ENCODE measurements around the gene EPHB3. TPM values are rescaled to one million over a fixed set of nuclear protein-coding genes. Genes with fewer than 3 reads are reported as not detected.

EPHB3 gene
- total RNA-seq, 1 donor from 2014 or later, result 13.4 TPM

GRCh38 chr3:184580376-184580775 lies 18.8 kb downstream of the EPHB3 start:
- Mint-ChIP-seq H3K9me3 (no peaks in the 10 kb centered on the region), H3K4me3 (no peak overlapping the region), H3K27ac (ENCODE audit: unreplicated experiment) (no peak overlapping the region), H3K36me3 (ENCODE audit: low read depth) (peaks cover 7% of the 10 kb centered on the region), H3K4me1 (peaks cover 46% of the 10 kb centered on the region), H3K27me3 (ENCODE audit: low read depth) (peaks cover 6% of the 10 kb centered on the region)
- no peak for TF ChIP-seq CTCF (conservative IDR thresholded peaks at IDR 0.05)
- DNase-seq (ENCODE audit: low read depth, low spot score), result no peak

- no peak for TF ChIP-seq CTCF (conservative IDR thresholded peaks at IDR 0.05)
- Mint-ChIP-seq H3K27ac (ENCODE audit: unreplicated experiment) (no peak overlapping the region), H3K4me3 (no peak overlapping the region), H3K27me3 (ENCODE audit: low read depth) (peaks cover 6% of the 10 kb centered on the region), H3K4me1 (peaks cover 42% of the 10 kb centered on the region), H3K36me3 (ENCODE audit: low read depth) (peaks cover 7% of the 10 kb centered on the region), H3K9me3 (no peaks in the 10 kb centered on the region)
- DNase-seq (ENCODE audit: low read depth, low spot score), result no peak
These were observed 19.8 kb downstream of the EPHB3 start for GRCh38 chr3:184581331-184581855.

GRCh38 chr3:184582646-184583577 lies 21.3 kb downstream of the EPHB3 start:
- peak overlapping the region; percentile 89 for H3K4me3 Mint-ChIP-seq
- H3K27me3 Mint-ChIP-seq (ENCODE audit: low read depth), result peaks cover 6% of the 10 kb centered on the region
- peaks cover 7% of the 10 kb centered on the region for H3K36me3 Mint-ChIP-seq (ENCODE audit: low read depth)
- H3K27ac Mint-ChIP-seq (ENCODE audit: unreplicated experiment), result peak overlapping the region; percentile 99
- no peak for TF ChIP-seq CTCF (conservative IDR thresholded peaks at IDR 0.05)
- no peak for DNase-seq (ENCODE audit: low read depth, low spot score)
- no peaks in the 10 kb centered on the region for H3K9me3 Mint-ChIP-seq
- peaks cover 36% of the 10 kb centered on the region for H3K4me1 Mint-ChIP-seq

GRCh38 chr3:184583578-184584451 lies 22.2 kb downstream of the EPHB3 start:
- Mint-ChIP-seq H3K4me3 (peak overlapping the region; percentile 78), H3K36me3 (ENCODE audit: low read depth) (peaks cover 7% of the 10 kb centered on the region), H3K9me3 (no peaks in the 10 kb centered on the region), H3K27me3 (ENCODE audit: low read depth) (peaks cover 6% of the 10 kb centered on the region), H3K27ac (ENCODE audit: unreplicated experiment) (no peak overlapping the region), H3K4me1 (peaks cover 27% of the 10 kb centered on the region)
- no peak for DNase-seq (ENCODE audit: low read depth, low spot score)
- TF ChIP-seq CTCF (conservative IDR thresholded peaks at IDR 0.05), result peak; percentile 48

GRCh38 chr3:184584464-184584891 lies 22.9 kb downstream of the EPHB3 start:
- peaks cover 6% of the 10 kb centered on the region for H3K27me3 Mint-ChIP-seq (ENCODE audit: low read depth)
- peak overlapping the region; percentile 78 for H3K4me3 Mint-ChIP-seq
- H3K27ac Mint-ChIP-seq (ENCODE audit: unreplicated experiment), result no peak overlapping the region
- peaks cover 2% of the 10 kb centered on the region for H3K36me3 Mint-ChIP-seq (ENCODE audit: low read depth)
- no peak for TF ChIP-seq CTCF (conservative IDR thresholded peaks at IDR 0.05)
- peaks cover 21% of the 10 kb centered on the region for H3K4me1 Mint-ChIP-seq
- no peak for DNase-seq (ENCODE audit: low read depth, low spot score)
- no peaks in the 10 kb centered on the region for H3K9me3 Mint-ChIP-seq
